HepG2 (cell line): ENCODE measurements around the gene HSPA1B. TPM values are rescaled to one million over a fixed set of nuclear protein-coding genes. Genes with fewer than 3 reads are reported as not detected.

ENCODE experiments used
- BRD4 ChIP-seq: sonication (generic); formaldehyde crosslinking; IDR thresholded peaks from 2 replicates; pipeline ENCODE4 v1.4.0; 2020; ENCODE audit warnings: missing genetic modification reagents
- CENPX ChIP-seq: sonication (generic); formaldehyde crosslinking; IDR thresholded peaks from 2 replicates; pipeline ENCODE4 v1.9.0; 2021; ENCODE audit warnings: mild to moderate bottlenecking, missing genetic modification reagents, moderate library complexity
- GATAD2A ChIP-seq: IDR thresholded peaks from 2 replicates; pipeline ENCODE4 v1.6.1; 2016
- KLF16 ChIP-seq, 2 experiments: sonication (generic) in 1 of 2; formaldehyde crosslinking in 1 of 2; IDR thresholded peaks; 2 replicates each; pipeline versions ENCODE4 v1.6.1 to v1.8.0; 2016 to 2023; ENCODE audit warnings: missing genetic modification reagents in 2 of 2, missing compliant biosample characterization in 1 of 2
- THYN1 ChIP-seq: sonication (generic); formaldehyde crosslinking; IDR thresholded peaks from 2 replicates; pipeline ENCODE4 v1.8.1; 2023; ENCODE audit warnings: low read depth, mild to moderate bottlenecking, moderate library complexity, missing genetic modification reagents, borderline replicate concordance
- ZFYVE20 ChIP-seq: sonication (generic); formaldehyde crosslinking; IDR thresholded peaks from 2 replicates; pipeline ENCODE4 v1.8.0; 2023; ENCODE audit warnings: low read depth, mild to moderate bottlenecking, moderate library complexity, missing genetic modification reagents, borderline replicate concordance
- ZNF124 ChIP-seq: sonication (generic); formaldehyde crosslinking; IDR thresholded peaks from 2 replicates; pipeline ENCODE4 v1.4.0; 2020; ENCODE audit warnings: missing genetic modification reagents
- ZNF790 ChIP-seq: sonication (generic); formaldehyde crosslinking; IDR thresholded peaks from 2 replicates; pipeline ENCODE4 v1.8.0; 2022; ENCODE audit warnings: missing genetic modification reagents, mild to moderate bottlenecking, borderline replicate concordance
- ZNF878 ChIP-seq: sonication (generic); formaldehyde crosslinking; IDR thresholded peaks from 2 replicates; pipeline ENCODE4 v1.8.1; 2023; ENCODE audit warnings: mild to moderate bottlenecking, missing genetic modification reagents, moderate library complexity
- ZSCAN29 ChIP-seq: sonication (generic); formaldehyde crosslinking; conservative IDR thresholded peaks from 2 replicates; pipeline ENCODE4 v1.4.0; 2020; ENCODE audit warnings: mild to moderate bottlenecking, missing genetic modification reagents
- polyA plus RNA-seq, 8 experiments: library from polyadenylated mRNA; depleted of rRNA in 3 of 8; stranded (reverse) in 7 of 8; unstranded in 1 of 8; fragments of >200 nt; fragmentation: Illumina TruSeq in 4 of 8; extraction: Trizol in 4 of 8; gene quantifications; 2 replicates each; pipeline versions ENCODE4 v1.2.1 to v1.2.3, GENCODE V29; 2011 to 2016; ENCODE audit warnings: low read depth in 4 of 8, missing spikeins in 1 of 8, mixed read lengths in 1 of 8; ENCODE audit not compliant: insufficient read depth in 1 of 8
- total RNA-seq, 5 experiments: library from RNA; depleted of rRNA; stranded (reverse); fragments of >200 nt; fragmentation: Illumina TruSeq; extraction: Trizol; gene quantifications; 2 replicates each; pipeline ENCODE4 v1.2.3, GENCODE V29; 2016; ENCODE audit warnings: low read depth in 1 of 5
- TF ChIP-seq, protein P1 (sequence below), 2 experiments: sonication (generic) in 1 of 2; formaldehyde crosslinking in 1 of 2; IDR thresholded peaks; 2 replicates each; pipeline versions ENCODE4 v1.6.1 to v1.9.0; 2014 to 2022; ENCODE audit warnings: antibody characterized with exemption in 1 of 2, borderline replicate concordance in 1 of 2, inconsistent platforms in 1 of 2, low read depth in 1 of 2, missing genetic modification reagents in 1 of 2
- TF ChIP-seq, protein P2 (sequence below): sonication (generic); formaldehyde crosslinking; IDR thresholded peaks from 2 replicates; pipeline ENCODE4 v1.5.0; 2020; ENCODE audit warnings: missing genetic modification reagents
- TF ChIP-seq, protein P3 (sequence below): IDR thresholded peaks from 2 replicates; pipeline ENCODE4 v1.6.1; 2016
- TF ChIP-seq, protein P4 (sequence below): sonication (generic); formaldehyde crosslinking; conservative IDR thresholded peaks from 2 replicates; pipeline ENCODE4 v1.8.0; 2022; ENCODE audit warnings: low read depth, missing genetic modification reagents
- TF ChIP-seq, protein P5 (sequence below): sonication (generic); formaldehyde crosslinking; IDR thresholded peaks from 2 replicates; pipeline ENCODE4 v1.8.1; 2023; ENCODE audit warnings: mild to moderate bottlenecking, moderate library complexity, missing genetic modification reagents

The HSPA1B gene
- total and polyA plus RNA-seq, 2 of the 13 experiments (the other 11 are each of a cell fraction or from before 2014, with no cell fraction given) = 26.0 to 186 TPM

DNA sequence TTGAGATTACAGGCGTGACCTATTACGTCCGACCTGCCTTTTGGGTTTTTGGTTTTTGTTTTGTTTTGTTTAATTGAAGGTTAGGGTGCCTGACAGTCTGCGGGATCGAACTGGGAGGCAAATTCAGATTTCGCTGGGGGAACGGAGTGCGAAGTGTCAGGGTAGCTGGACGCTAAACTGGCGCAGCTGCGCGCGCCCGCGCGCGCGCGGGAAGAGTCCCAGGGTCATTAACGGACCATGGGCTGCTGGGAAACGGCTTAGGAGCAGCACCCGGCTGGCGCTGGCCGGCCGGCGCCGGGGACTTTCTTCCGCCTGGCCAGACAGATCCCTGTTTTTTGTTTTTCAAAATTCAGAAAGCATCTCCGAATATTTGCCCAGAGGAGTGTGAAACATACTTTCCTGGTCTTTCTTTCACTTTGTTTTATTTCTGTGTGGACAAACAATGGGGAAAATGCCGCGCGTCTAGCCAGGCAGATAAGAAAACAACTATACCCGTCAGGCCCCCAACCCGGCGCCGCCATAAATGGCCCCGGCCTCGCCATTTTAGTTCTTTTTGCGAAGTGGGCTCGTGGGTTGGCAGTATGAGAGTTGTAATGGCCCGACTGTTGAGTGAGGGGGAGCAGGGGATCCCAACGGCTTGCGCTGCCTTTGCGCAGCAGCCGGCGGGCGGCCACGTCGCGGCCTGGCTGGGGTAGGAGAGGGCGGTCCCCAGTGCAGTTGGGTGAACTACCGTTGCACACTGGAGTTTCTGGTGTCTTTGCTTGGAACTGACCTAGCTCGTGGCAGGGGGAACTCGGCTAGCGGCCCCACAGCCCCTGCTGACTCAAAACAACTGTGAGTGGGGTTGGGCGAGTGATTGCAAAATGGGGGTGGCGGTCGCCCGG, 7.1 kb downstream of the HSPA1B start (continued):
- TF ChIP-seq, protein P1, sequence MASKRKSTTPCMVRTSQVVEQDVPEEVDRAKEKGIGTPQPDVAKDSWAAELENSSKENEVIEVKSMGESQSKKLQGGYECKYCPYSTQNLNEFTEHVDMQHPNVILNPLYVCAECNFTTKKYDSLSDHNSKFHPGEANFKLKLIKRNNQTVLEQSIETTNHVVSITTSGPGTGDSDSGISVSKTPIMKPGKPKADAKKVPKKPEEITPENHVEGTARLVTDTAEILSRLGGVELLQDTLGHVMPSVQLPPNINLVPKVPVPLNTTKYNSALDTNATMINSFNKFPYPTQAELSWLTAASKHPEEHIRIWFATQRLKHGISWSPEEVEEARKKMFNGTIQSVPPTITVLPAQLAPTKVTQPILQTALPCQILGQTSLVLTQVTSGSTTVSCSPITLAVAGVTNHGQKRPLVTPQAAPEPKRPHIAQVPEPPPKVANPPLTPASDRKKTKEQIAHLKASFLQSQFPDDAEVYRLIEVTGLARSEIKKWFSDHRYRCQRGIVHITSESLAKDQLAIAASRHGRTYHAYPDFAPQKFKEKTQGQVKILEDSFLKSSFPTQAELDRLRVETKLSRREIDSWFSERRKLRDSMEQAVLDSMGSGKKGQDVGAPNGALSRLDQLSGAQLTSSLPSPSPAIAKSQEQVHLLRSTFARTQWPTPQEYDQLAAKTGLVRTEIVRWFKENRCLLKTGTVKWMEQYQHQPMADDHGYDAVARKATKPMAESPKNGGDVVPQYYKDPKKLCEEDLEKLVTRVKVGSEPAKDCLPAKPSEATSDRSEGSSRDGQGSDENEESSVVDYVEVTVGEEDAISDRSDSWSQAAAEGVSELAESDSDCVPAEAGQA (IDR thresholded peaks at IDR 0.05; ENCODE audit: low read depth) = peak; percentile 89
- TF ChIP-seq, protein P1 (CRISPR knock-in tag; IDR thresholded peaks at IDR 0.05; ENCODE audit: borderline replicate concordance) = peak; percentile 96; the same call in 1 of the 2 replicates
- TF ChIP-seq ZNF790 = no peak
- TF ChIP-seq CENPX = no peak
- peak; percentile 82 for TF ChIP-seq BRD4 (CRISPR knock-in tag)
- TF ChIP-seq, protein P2, sequence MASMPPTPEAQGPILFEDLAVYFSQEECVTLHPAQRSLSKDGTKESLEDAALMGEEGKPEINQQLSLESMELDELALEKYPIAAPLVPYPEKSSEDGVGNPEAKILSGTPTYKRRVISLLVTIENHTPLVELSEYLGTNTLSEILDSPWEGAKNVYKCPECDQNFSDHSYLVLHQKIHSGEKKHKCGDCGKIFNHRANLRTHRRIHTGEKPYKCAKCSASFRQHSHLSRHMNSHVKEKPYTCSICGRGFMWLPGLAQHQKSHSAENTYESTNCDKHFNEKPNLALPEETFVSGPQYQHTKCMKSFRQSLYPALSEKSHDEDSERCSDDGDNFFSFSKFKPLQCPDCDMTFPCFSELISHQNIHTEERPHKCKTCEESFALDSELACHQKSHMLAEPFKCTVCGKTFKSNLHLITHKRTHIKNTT (CRISPR knock-in tag) = peak; percentile 58; the same call in 1 of the 2 replicates
- TF ChIP-seq ZFYVE20 (CRISPR knock-in tag) = peak; percentile 86; the same call in 1 of the 2 replicates
- peak; percentile 78; the same call in 1 of the 2 replicates for TF ChIP-seq ZNF124
- TF ChIP-seq, protein P3, sequence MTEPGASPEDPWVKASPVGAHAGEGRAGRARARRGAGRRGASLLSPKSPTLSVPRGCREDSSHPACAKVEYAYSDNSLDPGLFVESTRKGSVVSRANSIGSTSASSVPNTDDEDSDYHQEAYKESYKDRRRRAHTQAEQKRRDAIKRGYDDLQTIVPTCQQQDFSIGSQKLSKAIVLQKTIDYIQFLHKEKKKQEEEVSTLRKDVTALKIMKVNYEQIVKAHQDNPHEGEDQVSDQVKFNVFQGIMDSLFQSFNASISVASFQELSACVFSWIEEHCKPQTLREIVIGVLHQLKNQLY = no peak
- TF ChIP-seq ZSCAN29 = peak; percentile 67; the same call in 1 of the 2 replicates
- peak; percentile 58; the same call in 1 of the 2 replicates for TF ChIP-seq ZNF878
- TF ChIP-seq GATAD2A = peak; percentile 38
- 0 out of 2 replicates have a peak, but pooled peaks have one; percentile 67 for TF ChIP-seq THYN1 (CRISPR knock-in tag)
- TF ChIP-seq KLF16 (CRISPR knock-in tag; IDR thresholded peaks at IDR 0.05) = peak in 1 of 2 experiments; percentile 90; a peak in 2 of 4 replicates
- TF ChIP-seq, protein P4, sequence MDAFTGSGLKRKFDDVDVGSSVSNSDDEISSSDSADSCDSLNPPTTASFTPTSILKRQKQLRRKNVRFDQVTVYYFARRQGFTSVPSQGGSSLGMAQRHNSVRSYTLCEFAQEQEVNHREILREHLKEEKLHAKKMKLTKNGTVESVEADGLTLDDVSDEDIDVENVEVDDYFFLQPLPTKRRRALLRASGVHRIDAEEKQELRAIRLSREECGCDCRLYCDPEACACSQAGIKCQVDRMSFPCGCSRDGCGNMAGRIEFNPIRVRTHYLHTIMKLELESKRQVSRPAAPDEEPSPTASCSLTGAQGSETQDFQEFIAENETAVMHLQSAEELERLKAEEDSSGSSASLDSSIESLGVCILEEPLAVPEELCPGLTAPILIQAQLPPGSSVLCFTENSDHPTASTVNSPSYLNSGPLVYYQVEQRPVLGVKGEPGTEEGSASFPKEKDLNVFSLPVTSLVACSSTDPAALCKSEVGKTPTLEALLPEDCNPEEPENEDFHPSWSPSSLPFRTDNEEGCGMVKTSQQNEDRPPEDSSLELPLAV (CRISPR knock-in tag) = no peak
- TF ChIP-seq, protein P5, sequence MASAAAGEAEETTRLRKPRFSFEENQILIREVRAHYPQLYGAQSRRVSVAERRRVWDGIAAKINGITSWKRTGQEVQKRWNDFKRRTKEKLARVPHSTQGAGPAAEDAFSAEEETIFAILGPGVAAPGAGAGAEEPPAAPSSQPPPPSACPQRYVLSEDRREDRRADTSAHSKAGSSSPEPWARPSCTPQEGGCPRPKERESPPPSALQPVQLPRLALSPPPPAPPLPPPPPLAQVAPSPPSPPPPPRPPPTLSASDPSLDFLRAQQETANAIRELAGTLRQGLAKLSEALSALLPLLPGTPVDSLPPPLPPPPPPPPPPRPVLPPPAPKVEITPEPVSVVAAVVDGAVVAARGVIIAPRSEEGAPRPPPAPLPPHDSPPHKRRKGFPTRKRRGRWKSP (CRISPR knock-in tag) = peak; percentile 99
